Measurements from ENCODE around the gene TMEM106C. TPM values are rescaled to one million over a fixed set of nuclear protein-coding genes. Genes with fewer than 3 reads are reported as not detected.

Gene TMEM106C
- total and polyA plus RNA-seq, 2 experiments from 2014 or later, result 69.4 to 79.8 TPM

- H3K9me2 ChIP-seq (ENCODE audit: insufficient read depth), result no peaks in the 10 kb centered on the region
- H3K36me3 ChIP-seq (ENCODE audit: low read depth), result no peaks in the 10 kb centered on the region
- H3K4me1 ChIP-seq (ENCODE audit: insufficient read depth), result peaks cover 6% of the 10 kb centered on the region; the same call in 1 of the 2 replicates
- DNase-seq, result peak; percentile 72
- 0 to 1% methylated on average over 47 to 57 of the region's 57 CpGs for WGBS, 2 experiments (ENCODE audit: low coverage in 1 of 2, low lambda C conversion rate in 2 of 2, missing lambda C conversion rate in 2 of 2)
- H3K9me3 ChIP-seq (ENCODE audit: low read depth), result no peaks in the 10 kb centered on the region
- H3K9ac ChIP-seq, result peak overlapping the region; percentile 72
- H4K20me1 ChIP-seq (ENCODE audit: insufficient read depth), result no peaks in the 10 kb centered on the region
- in situ Hi-C loops (cut with MboI), result no loop called here
- TF ChIP-seq EZH2 (IDR thresholded peaks at IDR 0.05; ENCODE audit: insufficient read depth, poor library complexity, severe bottlenecking), result peak; percentile 44
- TF ChIP-seq EZH2phosphoT487 (IDR thresholded peaks at IDR 0.05; ENCODE audit: insufficient read depth, low read depth), result no peak
- H3K79me2 ChIP-seq (ENCODE audit: insufficient read depth), result no peaks in the 10 kb centered on the region
- H3K4me3 ChIP-seq, result peak overlapping the region; percentile 74
- peaks cover 63% of the 10 kb centered on the region for H3K27me3 ChIP-seq (replicated peaks; ENCODE audit: insufficient read depth)
- peak overlapping the region; percentile 89 for H3K4me2 ChIP-seq (ENCODE audit: unreplicated experiment)
- H3F3A ChIP-seq (ENCODE audit: insufficient read depth), result no peaks in the 10 kb centered on the region
- H3K27ac ChIP-seq, result peak overlapping the region; percentile 14; the same call in 1 of the 2 replicates
- peak overlapping the region; percentile 93 for H2AFZ ChIP-seq
These were observed 38.4 kb downstream of the TMEM106C start for GRCh38 chr12:48001505-48002413.

- H3K9me3 ChIP-seq (ENCODE audit: low read depth), result no peaks in the 10 kb centered on the region
- H4K20me1 ChIP-seq (ENCODE audit: insufficient read depth), result no peaks in the 10 kb centered on the region
- no peaks in the 10 kb centered on the region for H3K9me2 ChIP-seq (ENCODE audit: insufficient read depth)
- no peak overlapping the region for H3K27ac ChIP-seq
- peaks cover 68% of the 10 kb centered on the region for H3K27me3 ChIP-seq (replicated peaks; ENCODE audit: insufficient read depth)
- peak overlapping the region; percentile 93 for H2AFZ ChIP-seq
- H3F3A ChIP-seq (ENCODE audit: insufficient read depth), result no peaks in the 10 kb centered on the region
- peaks cover 6% of the 10 kb centered on the region; the same call in 1 of the 2 replicates for H3K4me1 ChIP-seq (ENCODE audit: insufficient read depth)
- no peaks in the 10 kb centered on the region for H3K79me2 ChIP-seq (ENCODE audit: insufficient read depth)
- WGBS, 2 experiments (ENCODE audit: low coverage in 1 of 2, low lambda C conversion rate in 2 of 2, missing lambda C conversion rate in 2 of 2), result 2 to 6% methylated on average over 12 to 13 of the region's 13 CpGs
- H3K9ac ChIP-seq, result no peak overlapping the region
- in situ Hi-C loops (cut with MboI), result no loop called here
- no peaks in the 10 kb centered on the region for H3K36me3 ChIP-seq (ENCODE audit: low read depth)
- TF ChIP-seq EZH2 (IDR thresholded peaks at IDR 0.05; ENCODE audit: insufficient read depth, poor library complexity, severe bottlenecking), result peak; percentile 18
- TF ChIP-seq EZH2phosphoT487 (IDR thresholded peaks at IDR 0.05; ENCODE audit: insufficient read depth, low read depth), result no peak
- peak; percentile 21 for DNase-seq
- peak overlapping the region; percentile 89 for H3K4me2 ChIP-seq (ENCODE audit: unreplicated experiment)
- peak overlapping the region; percentile 74 for H3K4me3 ChIP-seq
These were observed 39.0 kb downstream of the TMEM106C start for GRCh38 chr12:48002414-48002730.

- WGBS, 2 experiments (ENCODE audit: low coverage in 1 of 2, low lambda C conversion rate in 2 of 2, missing lambda C conversion rate in 2 of 2), result 2% methylated on average over 25 to 26 of the region's 26 CpGs
- H3K4me3 ChIP-seq, result peak overlapping the region; percentile 74
- no peaks in the 10 kb centered on the region for H3K9me3 ChIP-seq (ENCODE audit: low read depth)
- no peak overlapping the region for H3K9ac ChIP-seq
- TF ChIP-seq EZH2 (IDR thresholded peaks at IDR 0.05; ENCODE audit: insufficient read depth, poor library complexity, severe bottlenecking) (peak; percentile 31), EZH2phosphoT487 (IDR thresholded peaks at IDR 0.05; ENCODE audit: insufficient read depth, low read depth) (peak; percentile 24; the same call in 1 of the 2 replicates)
- in situ Hi-C loops (cut with MboI), result no loop called here
- no peaks in the 10 kb centered on the region for H4K20me1 ChIP-seq (ENCODE audit: insufficient read depth)
- peaks cover 73% of the 10 kb centered on the region for H3K27me3 ChIP-seq (replicated peaks; ENCODE audit: insufficient read depth)
- no peaks in the 10 kb centered on the region for H3K9me2 ChIP-seq (ENCODE audit: insufficient read depth)
- H3K4me2 ChIP-seq (ENCODE audit: unreplicated experiment), result peak overlapping the region; percentile 89
- peak; percentile 71 for DNase-seq
- H3K27ac ChIP-seq, result no peak overlapping the region
- H2AFZ ChIP-seq, result peak overlapping the region; percentile 93
- H3K4me1 ChIP-seq (ENCODE audit: insufficient read depth), result peaks cover 6% of the 10 kb centered on the region; the same call in 1 of the 2 replicates
- no peaks in the 10 kb centered on the region for H3F3A ChIP-seq (ENCODE audit: insufficient read depth)
- no peaks in the 10 kb centered on the region for H3K36me3 ChIP-seq (ENCODE audit: low read depth)
- H3K79me2 ChIP-seq (ENCODE audit: insufficient read depth), result no peaks in the 10 kb centered on the region
These were observed 39.4 kb downstream of the TMEM106C start for GRCh38 chr12:48002773-48003218.

GRCh38 chr12:48003226-48004052 lies 40.0 kb downstream of the TMEM106C start:
- peaks cover 75% of the 10 kb centered on the region for H3K27me3 ChIP-seq (replicated peaks; ENCODE audit: insufficient read depth)
- H2AFZ ChIP-seq, result peak overlapping the region; percentile 52; the same call in 1 of the 2 replicates
- no peaks in the 10 kb centered on the region for H3K9me3 ChIP-seq (ENCODE audit: low read depth)
- H3K9ac ChIP-seq, result no peak overlapping the region
- peak; percentile 92 for TF ChIP-seq EZH2 (IDR thresholded peaks at IDR 0.05; ENCODE audit: insufficient read depth, poor library complexity, severe bottlenecking)
- no peak; the same call in none of the 2 replicates for TF ChIP-seq EZH2phosphoT487 (IDR thresholded peaks at IDR 0.05; ENCODE audit: insufficient read depth, low read depth)
- H3F3A ChIP-seq (ENCODE audit: insufficient read depth), result no peaks in the 10 kb centered on the region
- no peak overlapping the region for H3K27ac ChIP-seq
- WGBS, 2 experiments (ENCODE audit: low coverage in 1 of 2, low lambda C conversion rate in 2 of 2, missing lambda C conversion rate in 2 of 2), result 4 to 5% methylated on average over 38 of the region's 38 CpGs
- H3K9me2 ChIP-seq (ENCODE audit: insufficient read depth), result no peaks in the 10 kb centered on the region
- no peaks in the 10 kb centered on the region for H3K36me3 ChIP-seq (ENCODE audit: low read depth)
- H3K4me3 ChIP-seq, result peak overlapping the region; percentile 51; the same call in 1 of the 2 replicates
- H3K4me1 ChIP-seq (ENCODE audit: insufficient read depth), result peaks cover 6% of the 10 kb centered on the region; the same call in 1 of the 2 replicates
- H3K4me2 ChIP-seq (ENCODE audit: unreplicated experiment), result peak overlapping the region; percentile 61
- H3K79me2 ChIP-seq (ENCODE audit: insufficient read depth), result no peaks in the 10 kb centered on the region
- no peaks in the 10 kb centered on the region for H4K20me1 ChIP-seq (ENCODE audit: insufficient read depth)
- in situ Hi-C loops (cut with MboI), result no loop called here
- DNase-seq, result peak; percentile 12

All from GM23248 (cell line).